ENCODE data around the gene THAP12.

GRCh38 chr11:76385903-76386302, 5.0 kb upstream of the THAP12 start:
- no peak for TF ChIP-seq SNAPC5 (CRISPR knock-in tag; IDR thresholded peaks at IDR 0.05; ENCODE audit: borderline replicate concordance)
- no peak for TF ChIP-seq TAF1 (CRISPR knock-in tag; IDR thresholded peaks at IDR 0.05)
- no peak for TF ChIP-seq ZNF609 (CRISPR knock-in tag; IDR thresholded peaks at IDR 0.05; ENCODE audit: borderline replicate concordance)
- TF ChIP-seq CC2D1A (CRISPR knock-in tag; IDR thresholded peaks at IDR 0.05), result no peak
- TF ChIP-seq ZBTB49 (CRISPR knock-in tag; IDR thresholded peaks at IDR 0.05; ENCODE audit: borderline replicate concordance), result no peak

All from HepG2 (cell line).